Fibroblast of lung (primary cell): ENCODE results near the gene IL1RAP. TPM values are rescaled to one million over a fixed set of nuclear protein-coding genes. Genes with fewer than 3 reads are reported as not detected.

Source experiments
- DNase-seq, 2 donors: peaks; one replicate each; pipeline versions ENCODE4 v3.0.0 to v3.0.0-alpha.2; 2010; ENCODE audit warnings: low read depth in 2 of 2
- H2AFZ ChIP-seq: 2 replicates; pipeline ENCODE4 v1.5.1; 2012; ENCODE audit warnings: low read length, control low read depth, inconsistent platforms
- H3K27ac ChIP-seq: 2 replicates; pipeline ENCODE4 v1.5.1; 2011; ENCODE audit warnings: low read length, control low read depth; ENCODE audit not compliant: insufficient read depth
- H3K27me3 ChIP-seq: 2 replicates; pipeline ENCODE4 v1.5.1; 2011; ENCODE audit warnings: mild to moderate bottlenecking, low read length; ENCODE audit not compliant: control insufficient read depth, insufficient read depth
- H3K36me3 ChIP-seq: 2 replicates; pipeline ENCODE4 v1.5.1; 2011; ENCODE audit warnings: low read length; ENCODE audit not compliant: control insufficient read depth, insufficient read depth
- H3K4me1 ChIP-seq: 2 replicates; pipeline ENCODE4 v1.5.1; 2011; ENCODE audit warnings: low read length; ENCODE audit not compliant: control insufficient read depth, insufficient read depth; ENCODE audit errors: extremely low read depth
- H3K4me2 ChIP-seq: 2 replicates; pipeline ENCODE4 v1.5.1; 2011; ENCODE audit warnings: low read length, control low read depth; ENCODE audit not compliant: insufficient read depth; ENCODE audit errors: extremely low read depth
- H3K4me3 ChIP-seq, 4 experiments: fragments of 200-600 bp in 1 of 4; sonication (generic) in 1 of 4; replicated peaks in 1 of 4; 2 replicates each; pipeline ENCODE4 v1.5.1; 2011 to 2016; ENCODE audit warnings: low read length in 4 of 4, low read depth in 3 of 4, mild to moderate bottlenecking in 3 of 4, control low read depth in 2 of 4, inconsistent platforms in 1 of 4, mixed read lengths in 1 of 4; ENCODE audit not compliant: insufficient read depth in 1 of 4; ENCODE audit errors: control extremely low read depth in 1 of 4
- H3K79me2 ChIP-seq: 2 replicates; pipeline ENCODE4 v1.5.1; 2012; ENCODE audit warnings: mild to moderate bottlenecking, low read length, inconsistent platforms; ENCODE audit not compliant: control insufficient read depth, insufficient read depth
- H3K9ac ChIP-seq: 2 replicates; pipeline ENCODE4 v1.5.1; 2011; ENCODE audit warnings: mild to moderate bottlenecking, low read length, control low read depth; ENCODE audit not compliant: insufficient read depth
- H3K9me3 ChIP-seq: 2 replicates; pipeline ENCODE4 v1.5.1; 2012; ENCODE audit warnings: low read depth, low read length; ENCODE audit not compliant: control insufficient read depth, insufficient read depth
- H4K20me1 ChIP-seq: 2 replicates; pipeline ENCODE4 v1.5.1; 2011; ENCODE audit warnings: low read length; ENCODE audit not compliant: control insufficient read depth, insufficient read depth; ENCODE audit errors: extremely low read depth
- EZH2 ChIP-seq: IDR thresholded peaks from 2 replicates; pipeline ENCODE4 v1.5.1; 2012; ENCODE audit warnings: low read length, control low read depth, mild to moderate bottlenecking; ENCODE audit errors: missing control alignments
- polyA plus RNA-seq, 2 donors: library from polyadenylated mRNA; depleted of rRNA in 1 of 2; stranded (reverse) in 1 of 2; unstranded in 1 of 2; fragments of >200 nt; gene quantifications; 2 replicates each; pipeline ENCODE4 v1.2.1, GENCODE V29; 2011 to 2012; ENCODE audit warnings: missing spikeins in 1 of 2
- total RNA-seq: library from RNA; depleted of rRNA; stranded (reverse); fragments of >200 nt; gene quantifications from 2 replicates; pipeline ENCODE4 v1.2.1, GENCODE V29; 2014
- TF ChIP-seq, protein P1 (sequence below), 2 donors: IDR thresholded peaks in 1 of 2; conservative IDR thresholded peaks in 1 of 2; 1 replicate in 1 of 2; 2 replicates in 1 of 2; pipeline ENCODE4 v1.5.1; 2011 to 2012; ENCODE audit warnings: low read length in 2 of 2, control low read depth in 1 of 2, inconsistent platforms in 1 of 2, low read depth in 1 of 2, mild to moderate bottlenecking in 1 of 2

Gene IL1RAP
- total and polyA plus RNA-seq, 2 donors (not counting 1 experiment from before 2014, with no cell fraction given) = 10.2 to 12.6 TPM

DNA sequence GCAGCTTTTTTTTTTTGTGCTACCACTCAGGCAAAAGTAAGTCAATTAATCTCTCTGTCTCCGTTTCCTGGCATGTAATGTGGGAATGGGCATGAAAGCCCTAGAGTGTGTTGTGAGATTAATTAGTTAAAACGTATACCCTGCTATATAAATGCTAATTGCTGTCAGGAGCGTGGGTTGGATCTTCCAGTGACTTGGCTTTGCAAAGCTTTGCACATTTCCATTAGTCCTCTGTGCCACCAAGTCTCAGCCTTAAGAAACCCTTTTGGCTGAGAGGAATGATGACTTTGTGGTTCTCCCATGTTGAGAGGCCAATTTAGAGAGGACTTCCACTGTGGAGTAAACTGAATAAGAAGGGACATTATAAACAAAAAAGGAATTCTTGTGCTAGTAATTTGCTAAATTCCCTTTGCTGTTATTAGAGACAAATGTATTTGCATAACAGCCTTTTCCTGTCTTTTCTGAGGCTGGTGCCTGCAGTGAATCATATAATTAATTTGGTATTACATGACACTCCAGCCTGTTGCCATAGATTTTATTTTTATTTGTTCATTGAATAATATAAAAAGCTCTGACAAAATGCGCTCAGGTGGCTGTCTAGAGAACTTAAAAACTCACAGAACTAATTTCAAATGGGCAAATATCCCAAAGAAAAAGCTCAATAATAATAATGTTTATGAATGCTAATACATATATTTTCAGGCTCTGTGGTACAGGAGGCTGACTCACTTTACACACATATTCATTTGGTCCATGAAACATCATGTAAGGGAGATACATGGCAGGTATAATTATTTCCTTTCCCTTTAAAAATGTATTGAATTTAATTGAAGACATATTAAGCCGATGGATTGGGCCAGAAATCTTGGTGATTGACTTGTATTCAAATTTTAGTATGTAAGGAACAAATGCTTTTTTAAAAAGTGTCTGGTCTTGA, 82.7 kb downstream of the IL1RAP start:
- TF ChIP-seq, protein P1, sequence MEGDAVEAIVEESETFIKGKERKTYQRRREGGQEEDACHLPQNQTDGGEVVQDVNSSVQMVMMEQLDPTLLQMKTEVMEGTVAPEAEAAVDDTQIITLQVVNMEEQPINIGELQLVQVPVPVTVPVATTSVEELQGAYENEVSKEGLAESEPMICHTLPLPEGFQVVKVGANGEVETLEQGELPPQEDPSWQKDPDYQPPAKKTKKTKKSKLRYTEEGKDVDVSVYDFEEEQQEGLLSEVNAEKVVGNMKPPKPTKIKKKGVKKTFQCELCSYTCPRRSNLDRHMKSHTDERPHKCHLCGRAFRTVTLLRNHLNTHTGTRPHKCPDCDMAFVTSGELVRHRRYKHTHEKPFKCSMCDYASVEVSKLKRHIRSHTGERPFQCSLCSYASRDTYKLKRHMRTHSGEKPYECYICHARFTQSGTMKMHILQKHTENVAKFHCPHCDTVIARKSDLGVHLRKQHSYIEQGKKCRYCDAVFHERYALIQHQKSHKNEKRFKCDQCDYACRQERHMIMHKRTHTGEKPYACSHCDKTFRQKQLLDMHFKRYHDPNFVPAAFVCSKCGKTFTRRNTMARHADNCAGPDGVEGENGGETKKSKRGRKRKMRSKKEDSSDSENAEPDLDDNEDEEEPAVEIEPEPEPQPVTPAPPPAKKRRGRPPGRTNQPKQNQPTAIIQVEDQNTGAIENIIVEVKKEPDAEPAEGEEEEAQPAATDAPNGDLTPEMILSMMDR (conservative IDR thresholded peaks at IDR 0.05 in 1 of 2, IDR thresholded peaks at IDR 0.05 in 1 of 2; ENCODE audit: low read depth in 1 of 2, low read length in 2 of 2) = no peak
- TF ChIP-seq EZH2 = no peak
- Histone ChIP-seq H3K4me1 (no peaks in the 10 kb centered on the region), H3K9ac (no peak overlapping the region), H3K4me2 (no peak overlapping the region), H3K36me3 (no peaks in the 10 kb centered on the region), H4K20me1 (no peaks in the 10 kb centered on the region), H3K79me2 (no peaks in the 10 kb centered on the region), H3K9me3 (no peaks in the 10 kb centered on the region), H3K27me3 (no peaks in the 10 kb centered on the region), H2AFZ (no peak overlapping the region), H3K27ac (no peak overlapping the region), H3K4me3 (no peak overlapping the region)
- peak; percentile 20 to 24 for DNase-seq

DNA sequence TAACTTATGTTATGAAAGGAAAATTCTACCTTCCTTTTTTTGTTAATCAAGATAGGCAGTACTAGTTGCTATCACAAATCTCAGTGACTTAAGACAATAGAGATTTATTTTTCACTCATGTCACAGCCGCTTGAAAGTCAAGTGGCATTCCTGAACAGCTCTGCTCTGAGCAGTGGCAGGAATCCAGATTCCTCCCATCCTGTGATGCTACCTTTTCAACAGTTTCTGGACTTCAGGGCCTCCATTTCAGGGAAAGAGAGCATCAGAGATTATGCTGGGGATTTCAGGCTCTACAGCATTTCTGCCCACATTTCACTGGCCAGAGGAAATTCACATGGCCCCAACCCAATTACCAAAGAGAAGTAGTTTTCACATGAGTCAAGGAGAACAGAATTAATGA, 83.4 kb downstream of the IL1RAP start:
- H3K36me3 ChIP-seq = no peaks in the 10 kb centered on the region
- H3K4me3 ChIP-seq = no peak overlapping the region
- no peaks in the 10 kb centered on the region for H3K4me1 ChIP-seq
- H3K4me2 ChIP-seq = no peak overlapping the region
- no peak overlapping the region for H3K9ac ChIP-seq
- no peak overlapping the region for H2AFZ ChIP-seq
- H3K9me3 ChIP-seq = no peaks in the 10 kb centered on the region
- DNase-seq = peak in 1 of 2 donors; percentile 58
- TF ChIP-seq EZH2 = no peak
- TF ChIP-seq, protein P1 (conservative IDR thresholded peaks at IDR 0.05 in 1 of 2, IDR thresholded peaks at IDR 0.05 in 1 of 2; ENCODE audit: low read depth in 1 of 2, low read length in 2 of 2) = no peak
- H4K20me1 ChIP-seq = no peaks in the 10 kb centered on the region
- no peaks in the 10 kb centered on the region for H3K27me3 ChIP-seq
- no peaks in the 10 kb centered on the region for H3K79me2 ChIP-seq
- H3K27ac ChIP-seq = no peak overlapping the region

DNA sequence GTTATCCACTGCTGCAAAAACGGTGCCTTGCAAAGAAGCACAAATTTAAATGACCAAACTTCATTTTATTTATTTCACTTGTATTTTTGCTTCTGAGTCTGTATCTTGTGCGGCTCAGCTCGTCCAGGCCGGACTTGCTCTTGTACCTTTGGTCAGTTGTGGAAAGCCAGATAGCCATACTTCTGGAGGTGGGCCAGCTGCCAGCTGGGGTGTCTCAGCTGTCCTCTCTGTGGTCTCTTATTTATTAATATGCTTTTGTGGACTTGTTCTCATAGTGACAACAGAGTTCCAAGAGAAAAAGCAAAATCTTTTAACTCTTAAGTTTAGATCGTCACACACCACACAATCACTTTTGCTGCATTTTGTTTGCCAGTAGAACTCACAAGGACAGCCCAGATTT, 87.7 kb downstream of the IL1RAP start:
- Histone ChIP-seq H3K79me2 (no peaks in the 10 kb centered on the region), H3K36me3 (no peaks in the 10 kb centered on the region), H2AFZ (no peak overlapping the region), H3K4me1 (no peaks in the 10 kb centered on the region), H3K4me2 (peak overlapping the region; percentile 40), H3K9ac (no peak overlapping the region), H3K4me3 (no peak overlapping the region), H3K9me3 (no peaks in the 10 kb centered on the region), H4K20me1 (no peaks in the 10 kb centered on the region), H3K27me3 (no peaks in the 10 kb centered on the region), H3K27ac (no peak overlapping the region)
- TF ChIP-seq EZH2 = no peak
- TF ChIP-seq, protein P1 (conservative IDR thresholded peaks at IDR 0.05 in 1 of 2, IDR thresholded peaks at IDR 0.05 in 1 of 2; ENCODE audit: low read depth in 1 of 2, low read length in 2 of 2) = no peak
- DNase-seq = peak in 1 of 2 donors; percentile 45
